SHP77 (cell line): ENCODE data around the gene UQCC2.

Experiments
- DNase-seq, 2 experiments: peaks; one replicate each; lab custom pipeline; 2025; lab: John Stamatoyannopoulos, UW

The UQCC2 gene

GRCh38 chr6:33725891-33726673 lies 14.6 kb upstream of the UQCC2 start:
- DNase-seq, result no peak

GRCh38 chr6:33725222-33725621 lies 13.7 kb upstream of the UQCC2 start:
- DNase-seq, result no peak

GRCh38 chr6:33724102-33725023 lies 12.9 kb upstream of the UQCC2 start:
- no peak for DNase-seq

GRCh38 chr6:33723371-33724085 lies 12.0 kb upstream of the UQCC2 start:
- no peak for DNase-seq

- no peak for DNase-seq
These were observed 10.7 kb upstream of the UQCC2 start for GRCh38 chr6:33722103-33722623.

GRCh38 chr6:33721508-33721907 lies 10.0 kb upstream of the UQCC2 start:
- no peak for DNase-seq

DNA sequence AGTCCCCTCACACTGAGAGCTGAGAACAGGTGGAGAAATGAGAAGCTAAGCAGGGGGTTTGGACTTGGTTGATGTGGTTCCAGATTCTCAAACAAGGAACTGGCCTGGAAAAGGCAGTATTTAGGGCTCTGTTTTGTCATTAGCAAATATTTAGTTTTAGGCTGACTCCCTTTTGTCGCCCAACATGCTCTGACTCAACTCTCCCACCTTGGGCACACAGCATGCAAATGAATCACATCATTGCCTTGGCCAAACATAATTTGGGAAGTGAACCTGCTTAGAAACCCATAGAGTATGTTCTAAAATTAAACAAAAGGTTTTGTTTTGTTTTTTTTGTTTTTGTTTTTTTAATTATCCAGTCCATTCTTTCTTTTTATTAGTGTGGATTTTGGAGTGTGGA lies 9.5 kb upstream of the UQCC2 start:
- DNase-seq, result no peak

DNA sequence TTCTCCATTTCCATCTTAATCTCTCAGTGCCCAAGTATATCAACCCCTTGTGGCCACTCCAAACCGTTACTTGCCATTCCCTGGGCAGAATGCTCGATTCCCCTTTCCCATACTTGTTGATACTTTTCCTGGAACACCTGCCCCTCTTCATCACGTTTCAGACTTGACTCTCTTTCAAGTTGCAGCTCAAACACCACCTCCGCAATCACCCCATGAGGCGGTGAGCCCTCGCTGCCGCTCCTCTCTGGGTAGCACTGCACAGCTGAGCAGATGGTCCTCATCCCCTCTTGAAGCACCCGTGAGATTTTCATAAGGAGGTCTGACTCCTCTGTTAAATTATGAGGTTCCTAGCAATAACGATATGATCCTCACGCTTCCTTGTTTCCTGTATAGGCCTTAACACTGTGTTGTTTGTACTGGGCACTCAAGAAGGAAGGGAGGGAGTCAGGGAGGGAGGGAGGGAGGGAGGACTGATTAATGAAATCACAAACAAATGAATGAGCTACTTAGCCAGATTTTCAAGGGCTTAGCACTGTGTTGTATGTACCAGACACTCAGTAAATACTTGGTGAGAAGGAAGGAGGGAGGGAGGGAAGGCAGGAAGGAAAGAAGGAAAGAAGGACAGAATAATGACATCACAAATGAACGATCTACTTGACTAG lies 8.0 kb upstream of the UQCC2 start:
- DNase-seq, result peak in 1 of 2 experiments; percentile 27

DNA sequence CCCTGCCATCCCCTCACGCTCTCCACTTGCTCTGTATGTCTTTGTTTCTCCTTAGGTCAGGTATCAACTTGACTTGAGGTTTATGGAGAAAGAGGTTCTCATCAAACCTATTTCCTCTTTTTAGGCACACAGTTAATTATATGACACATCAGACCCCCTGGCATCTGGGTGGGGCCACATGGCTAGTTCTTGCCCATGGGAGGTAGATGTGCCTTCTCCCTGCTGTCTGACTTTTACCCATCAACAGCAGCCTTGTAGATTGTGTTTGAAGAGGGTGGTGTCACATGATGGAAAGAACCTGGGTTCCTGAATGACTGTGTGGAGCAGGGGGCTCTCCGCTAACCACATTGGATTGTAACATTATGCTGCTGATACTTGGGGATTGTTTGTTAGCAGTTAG lies 7.2 kb upstream of the UQCC2 start:
- DNase-seq, result peak in 1 of 2 experiments; percentile 20

DNA sequence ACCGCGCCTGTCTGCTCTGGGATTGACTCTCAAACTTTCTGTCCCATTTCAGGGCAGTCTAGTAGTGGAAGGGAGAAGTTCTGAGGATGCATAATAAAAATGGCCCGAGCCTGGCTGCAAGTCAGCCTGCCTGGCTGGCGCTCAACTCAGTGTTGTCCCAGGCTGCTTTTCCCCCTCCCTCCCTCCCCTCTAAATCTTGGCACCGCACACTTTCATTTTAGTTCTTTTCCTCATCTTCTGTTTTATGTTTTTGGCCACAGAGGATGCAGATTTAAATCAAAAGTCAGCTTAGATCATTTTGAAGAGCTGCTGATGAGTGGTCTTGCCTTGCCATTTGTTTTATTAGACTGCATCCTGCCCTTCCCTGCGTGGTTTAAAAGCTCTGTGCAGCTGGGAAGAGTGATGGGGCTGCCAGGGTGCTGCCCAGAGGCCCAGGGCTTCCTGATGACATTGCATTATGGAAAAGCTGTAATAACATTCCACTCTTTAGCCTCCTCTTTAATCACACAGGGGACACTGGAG lies 6.5 kb upstream of the UQCC2 start:
- peak; percentile 47 to 67 for DNase-seq

DNA sequence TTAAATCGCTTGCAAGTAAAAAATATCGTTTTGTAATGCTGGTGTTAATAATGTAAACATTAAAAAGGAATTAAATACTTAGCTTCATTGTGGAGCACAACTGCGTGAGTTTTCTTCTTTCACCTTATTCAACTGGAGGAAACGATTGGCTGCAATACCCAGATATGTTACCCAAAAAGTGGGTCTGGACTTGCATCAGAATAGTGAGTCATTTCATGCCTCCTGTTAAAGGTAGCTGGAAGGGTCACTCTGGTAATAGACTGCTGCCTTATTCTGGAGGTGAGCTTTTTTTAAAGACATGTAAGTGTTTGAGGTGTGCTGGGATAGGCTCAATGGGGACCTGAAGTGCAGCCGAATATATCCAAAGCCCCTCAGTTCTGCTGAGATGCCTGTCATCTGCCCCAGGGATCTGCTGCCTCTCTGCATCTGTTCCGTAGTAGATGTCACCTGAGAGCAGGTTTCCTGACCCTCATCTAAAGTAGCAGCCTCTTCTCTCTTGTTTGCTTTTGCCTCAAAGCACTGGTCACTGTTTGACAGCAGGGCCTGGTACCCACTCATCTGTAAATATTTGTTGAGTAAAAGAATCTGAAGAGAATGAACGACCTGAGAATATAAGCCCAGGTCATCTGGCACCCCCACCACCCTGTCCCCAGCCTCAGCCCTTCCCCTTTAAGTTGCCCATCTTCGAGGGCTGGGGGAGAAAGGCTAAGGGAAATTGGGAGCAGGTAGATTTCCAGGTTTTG lies 5.6 kb upstream of the UQCC2 start:
- peak; percentile 33 to 44 for DNase-seq

DNA sequence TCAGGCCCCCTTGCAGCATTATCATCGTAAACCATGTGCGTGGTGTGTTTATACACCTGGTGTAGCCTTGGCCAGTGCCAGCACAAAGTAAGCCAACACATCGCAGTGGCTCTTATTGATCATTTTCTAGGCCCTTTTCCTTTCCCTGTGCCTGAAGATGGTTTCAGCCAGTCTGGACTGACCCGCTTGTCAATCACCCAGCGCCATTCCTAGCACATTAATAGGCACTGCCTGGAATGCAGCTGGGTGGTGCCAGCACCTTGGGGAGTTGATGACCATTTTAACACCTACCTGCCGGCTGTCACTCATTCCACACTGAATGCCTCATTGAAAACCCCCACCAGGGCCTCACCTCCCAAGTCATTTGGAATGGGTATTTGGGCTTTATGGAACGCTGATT lies 4.9 kb upstream of the UQCC2 start:
- DNase-seq, result peak; percentile 82 to 89

DNA sequence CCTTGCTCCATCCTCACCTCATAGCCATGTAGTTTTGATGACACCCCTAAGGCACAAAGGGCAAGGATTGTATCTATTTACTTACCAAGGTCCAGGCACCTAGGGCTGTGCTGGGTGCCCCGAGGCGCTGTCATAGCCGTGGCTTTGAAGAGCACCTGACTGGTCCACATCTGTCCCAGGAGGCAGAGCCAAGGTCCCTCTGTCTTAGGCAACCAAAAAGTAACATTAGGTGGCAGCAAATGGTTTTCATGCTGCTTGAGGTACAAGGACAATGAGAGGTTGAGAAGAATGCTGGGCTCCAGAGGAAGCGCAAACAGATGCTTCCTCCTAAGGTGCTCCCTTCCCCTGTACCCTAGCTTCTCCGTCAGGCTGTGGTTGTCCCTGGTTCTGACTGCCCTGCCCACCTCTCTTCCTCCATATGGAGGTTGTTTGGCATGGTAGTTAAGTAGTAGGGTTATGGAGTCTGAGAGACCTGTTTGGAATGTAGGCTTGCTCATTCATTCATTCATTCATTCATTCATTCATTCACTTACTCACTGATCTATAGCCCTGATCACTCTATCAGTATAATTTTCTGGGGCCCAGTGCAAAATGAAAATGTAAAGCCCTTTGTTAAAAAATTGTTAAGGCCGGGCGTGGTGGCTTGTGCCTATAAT lies 3.0 kb upstream of the UQCC2 start:
- DNase-seq, result no peak

- DNase-seq, result no peak
These were observed 2.3 kb upstream of the UQCC2 start for GRCh38 chr6:33713786-33714185.

DNA sequence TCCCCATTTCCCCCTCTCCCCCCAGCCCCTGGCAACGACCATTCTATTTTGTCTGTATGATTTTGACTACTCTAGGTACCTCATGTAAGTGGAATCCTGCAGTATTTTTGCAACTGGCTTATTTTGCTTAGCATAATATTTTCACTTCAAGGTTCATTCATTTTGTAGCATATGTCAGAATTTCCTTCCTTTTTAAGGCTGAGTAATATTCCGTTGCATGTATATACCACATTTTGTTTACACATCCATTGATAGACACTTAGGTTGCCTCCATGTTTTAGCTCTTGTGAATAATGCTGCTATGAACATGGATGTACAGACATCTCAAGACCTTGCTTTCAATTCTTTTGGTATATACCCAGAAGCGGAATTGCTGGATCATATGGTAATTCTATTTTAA lies 1.4 kb upstream of the UQCC2 start:
- no peak for DNase-seq

DNA sequence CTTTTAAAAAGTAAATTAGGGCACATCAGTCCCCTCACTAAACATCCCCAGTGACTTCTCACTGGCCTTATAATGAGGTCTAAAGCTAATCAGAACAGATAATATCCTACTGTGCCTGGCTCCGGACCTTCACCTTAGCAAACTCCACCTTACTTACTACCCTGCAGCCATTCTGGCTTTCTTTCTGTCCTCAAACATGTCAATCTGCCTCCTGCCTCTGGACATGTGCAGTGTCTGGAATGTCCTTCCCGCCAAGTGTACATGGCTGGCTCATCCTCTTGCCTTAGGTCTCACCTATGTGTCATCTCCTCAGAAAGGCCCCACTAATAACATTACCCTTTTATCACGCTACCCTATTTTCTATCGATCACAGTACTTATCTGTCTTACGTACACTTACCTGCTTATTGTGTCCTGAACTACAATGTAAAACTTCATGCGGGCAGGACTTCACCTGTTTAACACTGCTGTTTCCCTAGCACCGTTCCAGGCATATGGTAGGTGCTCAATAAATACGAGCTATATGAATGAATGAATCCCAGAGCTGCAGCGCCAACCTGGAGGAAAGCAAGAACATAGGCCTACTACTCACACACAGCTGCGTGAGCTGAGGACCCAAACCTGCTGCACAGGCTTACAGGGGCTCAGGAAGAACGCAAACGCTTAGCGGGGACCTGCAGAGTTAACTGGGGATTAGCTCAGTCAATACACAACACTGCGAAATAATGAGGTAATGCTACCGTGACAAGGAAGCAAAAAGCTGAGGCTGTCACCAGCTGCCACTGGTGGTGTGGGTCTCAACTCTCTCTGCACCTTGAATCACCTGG lies 991 bp downstream of the UQCC2 start:
- DNase-seq, result peak; percentile 11 to 17

DNA sequence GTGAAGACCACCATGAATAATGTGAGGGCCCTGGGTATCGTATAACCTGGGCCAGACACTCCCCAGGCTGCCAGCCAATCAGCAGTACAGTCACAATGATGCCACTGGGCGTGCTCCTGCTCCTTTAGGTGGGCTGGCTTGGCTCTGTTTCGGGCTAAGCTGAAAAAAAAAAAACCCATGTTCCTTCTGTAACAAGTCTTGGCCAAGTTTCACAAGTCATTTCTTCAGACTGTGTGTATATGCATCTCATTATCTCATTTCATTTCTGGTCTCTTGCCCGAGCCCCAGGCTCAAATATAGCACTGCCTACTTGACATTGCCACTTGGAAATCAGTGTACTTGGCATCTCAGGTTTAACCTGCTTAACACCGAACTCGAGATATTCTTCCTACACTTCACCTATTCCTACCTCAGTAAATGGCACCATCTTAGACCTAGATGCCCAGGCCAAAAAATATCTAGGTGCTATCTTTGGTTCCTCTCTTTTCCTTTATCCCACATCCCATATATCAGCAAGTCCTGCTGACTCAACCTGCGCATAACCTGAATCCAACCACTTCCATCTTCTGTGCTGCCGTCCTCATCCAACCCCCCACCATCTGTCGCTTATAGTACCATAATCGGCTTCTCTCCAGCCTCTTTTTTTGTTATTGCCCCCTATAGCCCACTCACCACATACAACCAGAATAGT lies 1.8 kb downstream of the UQCC2 start:
- no peak for DNase-seq

DNA sequence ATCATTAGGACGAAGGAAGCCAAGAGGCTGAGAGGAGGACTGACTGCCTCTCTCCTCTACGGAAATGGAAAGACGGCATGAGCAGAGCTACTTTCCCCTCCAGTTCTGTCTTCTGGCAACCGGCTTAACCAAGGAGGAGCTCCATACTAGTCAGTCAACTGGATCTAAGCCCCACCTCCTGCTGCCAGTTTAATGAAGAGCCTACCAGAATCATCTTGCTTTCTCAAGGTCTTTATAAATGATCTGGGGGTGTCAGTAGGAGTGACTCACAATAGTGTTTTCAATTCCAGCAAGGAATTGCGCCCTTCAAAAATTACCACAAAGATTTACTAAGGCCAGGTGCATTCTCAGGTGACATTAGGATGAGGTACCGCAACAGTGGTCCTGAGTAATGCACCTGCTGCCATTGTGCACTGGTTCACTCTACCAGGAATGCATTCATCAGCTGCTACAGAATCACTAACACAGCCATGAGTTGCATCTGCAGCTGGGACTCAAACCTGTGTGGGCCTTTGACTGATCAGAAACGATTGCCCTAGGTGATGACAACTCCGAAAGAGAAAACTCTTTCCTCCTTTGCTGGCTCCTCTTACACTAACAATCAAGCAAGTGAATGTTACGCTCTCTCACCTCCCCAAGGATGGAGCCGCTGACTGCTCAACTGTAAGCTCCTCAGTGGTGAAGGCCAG lies 2.8 kb downstream of the UQCC2 start:
- DNase-seq, result no peak
